Mucosa of stomach (tissue), 1 donor: ENCODE data around the gene GJB2.

ENCODE experiments used
- H3K27me3 ChIP-seq: one replicate; pipeline ENCODE4 v1.7.0; 2013; ENCODE audit warnings: mild to moderate bottlenecking, low read length; ENCODE audit not compliant: control insufficient read depth, insufficient read depth
- H3K36me3 ChIP-seq: one replicate; pipeline ENCODE4 v1.7.0; 2013; ENCODE audit warnings: low read length; ENCODE audit not compliant: control insufficient read depth, insufficient read depth
- H3K4me1 ChIP-seq: one replicate; pipeline ENCODE4 v1.7.0; 2013; ENCODE audit warnings: mild to moderate bottlenecking, low read length; ENCODE audit not compliant: control insufficient read depth, insufficient read depth
- H3K4me3 ChIP-seq: one replicate; pipeline ENCODE4 v1.7.0; 2013; ENCODE audit warnings: low read length
- H3K9ac ChIP-seq: one replicate; pipeline ENCODE4 v1.7.0; 2013; ENCODE audit warnings: mild to moderate bottlenecking, low read length, moderate library complexity
- H3K9me3 ChIP-seq: one replicate; pipeline ENCODE4 v1.7.0; 2013; ENCODE audit warnings: mild to moderate bottlenecking, low read length, moderate library complexity; ENCODE audit not compliant: control insufficient read depth
- donor health status: Pancreatic carcinoma.

Gene GJB2

DNA sequence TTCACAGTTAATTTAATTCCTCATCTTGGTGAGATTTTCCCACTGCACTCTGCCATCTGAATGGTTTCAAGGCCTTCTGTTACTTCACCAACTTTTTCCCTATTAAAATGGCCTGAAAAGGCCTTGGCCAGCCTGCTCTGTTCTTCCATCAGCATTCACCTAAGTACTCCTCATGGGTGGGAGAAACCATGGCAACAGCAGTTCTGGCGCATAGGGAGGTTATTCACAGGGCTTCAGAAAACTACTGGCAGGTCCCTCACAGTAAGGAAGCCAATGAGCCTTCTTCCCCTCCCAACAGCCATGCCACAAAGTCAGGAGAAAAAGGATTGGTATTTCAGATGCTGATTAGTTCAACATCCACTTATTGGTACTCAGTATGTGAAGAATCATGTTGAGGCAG, 17.2 kb upstream of the GJB2 start:
- H3K36me3 ChIP-seq: no peaks in the 10 kb centered on the region
- no peak overlapping the region for H3K9ac ChIP-seq
- peaks cover 8% of the 10 kb centered on the region for H3K27me3 ChIP-seq
- no peak overlapping the region for H3K4me3 ChIP-seq
- no peaks in the 10 kb centered on the region for H3K4me1 ChIP-seq
- H3K9me3 ChIP-seq: no peaks in the 10 kb centered on the region

- Histone ChIP-seq H3K4me3 (no peak overlapping the region), H3K27me3 (peaks cover 8% of the 10 kb centered on the region)
These were observed 14.0 kb upstream of the GJB2 start for GRCh38 chr13:20206698-20207235.

GRCh38 chr13:20206065-20206697, 13.4 kb upstream of the GJB2 start:
- H3K4me1 ChIP-seq: no peaks in the 10 kb centered on the region
- no peak overlapping the region for H3K4me3 ChIP-seq
- no peak overlapping the region for H3K9ac ChIP-seq
- H3K27me3 ChIP-seq: peaks cover 8% of the 10 kb centered on the region
- no peaks in the 10 kb centered on the region for H3K9me3 ChIP-seq
- H3K36me3 ChIP-seq: no peaks in the 10 kb centered on the region

More at GRCh38 chr13:20206698-20207235, 14.0 kb upstream of the GJB2 start:
- no peaks in the 10 kb centered on the region for H3K9me3 ChIP-seq
- H3K36me3 ChIP-seq: no peaks in the 10 kb centered on the region
- no peak overlapping the region for H3K9ac ChIP-seq
- no peaks in the 10 kb centered on the region for H3K4me1 ChIP-seq

GRCh38 chr13:20198781-20199180, 6.0 kb upstream of the GJB2 start:
- Histone ChIP-seq H3K36me3 (no peaks in the 10 kb centered on the region), H3K4me1 (peaks cover 18% of the 10 kb centered on the region), H3K4me3 (no peak overlapping the region), H3K9ac (no peak overlapping the region), H3K9me3 (no peaks in the 10 kb centered on the region), H3K27me3 (peaks cover 23% of the 10 kb centered on the region)

DNA sequence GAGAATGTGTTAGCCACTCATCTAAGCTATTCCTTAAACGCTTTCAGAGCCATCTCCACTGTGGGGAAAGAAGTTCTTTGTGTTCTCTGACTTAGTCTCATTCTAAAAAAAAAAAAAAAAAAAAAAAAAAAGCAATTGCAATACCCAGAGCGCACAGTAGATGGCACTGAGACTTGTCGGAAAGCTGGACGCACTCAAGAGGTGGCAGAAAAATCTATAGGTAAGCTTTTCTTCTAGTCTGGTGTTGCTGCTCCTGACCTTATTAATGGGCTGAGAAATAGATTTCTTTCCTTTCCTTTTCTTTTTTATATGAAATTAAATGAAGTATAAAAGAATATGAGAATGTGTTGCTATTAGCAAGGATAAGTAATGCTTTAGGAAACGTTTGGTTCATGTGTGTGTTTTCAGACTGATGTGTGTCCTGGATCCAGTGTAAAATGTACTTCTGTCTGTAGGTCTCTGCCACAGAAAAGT, 4.7 kb upstream of the GJB2 start:
- H3K36me3 ChIP-seq: no peaks in the 10 kb centered on the region
- H3K9me3 ChIP-seq: no peaks in the 10 kb centered on the region
- H3K4me3 ChIP-seq: no peak overlapping the region
- H3K4me1 ChIP-seq: peaks cover 27% of the 10 kb centered on the region
- H3K9ac ChIP-seq: no peak overlapping the region
- H3K27me3 ChIP-seq: peaks cover 33% of the 10 kb centered on the region

- Histone ChIP-seq H3K4me1 (peaks cover 35% of the 10 kb centered on the region), H3K9ac (no peak overlapping the region), H3K4me3 (no peak overlapping the region), H3K36me3 (no peaks in the 10 kb centered on the region), H3K27me3 (peaks cover 33% of the 10 kb centered on the region), H3K9me3 (no peaks in the 10 kb centered on the region)
These were observed 3.1 kb upstream of the GJB2 start for GRCh38 chr13:20195801-20196200.

DNA sequence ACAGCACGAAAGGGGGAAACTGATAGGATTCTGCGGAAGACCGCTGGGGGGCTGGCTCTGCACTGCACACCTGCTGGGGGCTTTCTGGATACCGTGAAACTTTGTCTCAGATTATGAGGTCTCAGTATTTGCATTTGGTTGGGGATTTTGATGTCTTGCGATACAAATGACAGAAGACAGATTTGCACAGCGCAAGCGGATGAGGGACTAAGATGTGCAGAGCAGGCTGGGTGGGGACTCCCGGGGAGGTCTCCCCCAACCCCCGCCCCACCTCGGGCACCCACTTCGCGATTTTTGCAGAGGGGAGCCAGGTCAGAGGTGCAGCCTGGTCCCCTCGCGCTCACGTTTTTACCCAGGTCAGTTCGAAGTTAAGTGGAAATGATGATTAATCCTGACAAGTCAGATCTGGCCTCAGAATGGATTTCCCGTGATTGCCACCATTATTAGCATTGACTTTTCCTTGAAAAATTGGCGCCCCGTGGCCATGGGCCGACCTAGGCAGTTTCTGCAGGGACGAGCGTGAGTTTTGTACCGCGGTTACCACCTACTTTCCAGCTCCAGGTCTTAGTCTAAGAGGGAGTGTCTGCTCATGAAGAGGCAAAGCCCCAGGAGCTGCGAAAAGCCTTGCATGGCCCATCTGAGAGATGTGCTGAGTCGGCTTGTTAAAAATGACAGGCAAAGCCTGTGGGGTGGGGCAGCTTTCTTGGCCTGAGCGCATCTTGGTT, 1.3 kb upstream of the GJB2 start:
- H3K4me1 ChIP-seq: peaks cover 32% of the 10 kb centered on the region
- no peaks in the 10 kb centered on the region for H3K36me3 ChIP-seq
- H3K4me3 ChIP-seq: no peak overlapping the region
- no peaks in the 10 kb centered on the region for H3K9me3 ChIP-seq
- peaks cover 33% of the 10 kb centered on the region for H3K27me3 ChIP-seq
- no peak overlapping the region for H3K9ac ChIP-seq

GRCh38 chr13:20193162-20193906, 596 bp upstream of the GJB2 start:
- Histone ChIP-seq H3K4me3 (no peak overlapping the region), H3K9ac (peak overlapping the region; percentile 40), H3K27me3 (peaks cover 33% of the 10 kb centered on the region), H3K9me3 (no peaks in the 10 kb centered on the region), H3K36me3 (no peaks in the 10 kb centered on the region), H3K4me1 (peaks cover 30% of the 10 kb centered on the region)

DNA sequence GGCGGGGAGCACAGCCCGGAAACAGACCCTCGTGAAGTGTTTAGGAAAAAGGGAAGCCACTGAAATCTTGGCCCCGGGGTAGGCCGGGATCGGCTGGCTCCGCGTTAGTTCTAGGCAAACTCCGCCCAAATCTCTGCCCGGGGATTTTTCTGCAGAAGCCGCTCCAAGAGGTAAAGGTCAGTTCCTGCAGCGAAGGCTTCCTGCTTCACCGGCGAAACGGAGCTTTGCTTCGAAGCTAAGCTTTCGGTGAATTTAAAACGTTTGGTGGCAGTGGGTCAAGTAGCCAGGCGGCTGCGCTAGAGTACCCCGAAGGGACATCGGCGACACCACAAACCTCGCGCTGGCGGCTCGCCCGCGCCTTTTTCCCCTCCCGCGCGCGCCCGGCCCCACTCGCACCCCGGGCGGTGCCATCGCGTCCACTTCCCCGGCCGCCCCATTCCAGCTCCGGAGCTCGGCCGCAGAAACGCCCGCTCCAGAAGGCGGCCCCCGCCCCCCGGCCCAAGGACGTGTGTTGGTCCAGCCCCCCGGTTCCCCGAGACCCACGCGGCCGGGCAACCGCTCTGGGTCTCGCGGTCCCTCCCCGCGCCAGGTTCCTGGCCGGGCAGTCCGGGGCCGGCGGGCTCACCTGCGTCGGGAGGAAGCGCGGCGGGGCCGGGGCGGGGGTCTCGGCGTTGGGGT, 441 bp downstream of the GJB2 start:
- peaks cover 20% of the 10 kb centered on the region for H3K4me1 ChIP-seq
- no peaks in the 10 kb centered on the region for H3K36me3 ChIP-seq
- peaks cover 33% of the 10 kb centered on the region for H3K27me3 ChIP-seq
- H3K4me3 ChIP-seq: peak overlapping the region; percentile 23
- peak overlapping the region; percentile 40 for H3K9ac ChIP-seq
- no peaks in the 10 kb centered on the region for H3K9me3 ChIP-seq

GRCh38 chr13:20191311-20192157, 1.2 kb downstream of the GJB2 start:
- no peaks in the 10 kb centered on the region for H3K36me3 ChIP-seq
- no peaks in the 10 kb centered on the region for H3K9me3 ChIP-seq
- H3K4me1 ChIP-seq: peaks cover 20% of the 10 kb centered on the region
- peaks cover 33% of the 10 kb centered on the region for H3K27me3 ChIP-seq
- H3K4me3 ChIP-seq: peak overlapping the region; percentile 23
- H3K9ac ChIP-seq: peak overlapping the region; percentile 40
